Stimulated activated CD8-positive, alpha-beta memory T cell treated with anti-CD3 and anti-CD28 coated beads, Interleukin-4, amount 100 ng/mL, for 1 hour (primary cell): ENCODE data around the gene KCNMA1.

Source experiments
- DNase-seq, 2 donors: peaks; one replicate each; pipeline ENCODE4 v3.0.0-alpha.2; 2020; ENCODE audit warnings: low read depth in 2 of 2, low spot score in 1 of 2

The KCNMA1 gene

DNA sequence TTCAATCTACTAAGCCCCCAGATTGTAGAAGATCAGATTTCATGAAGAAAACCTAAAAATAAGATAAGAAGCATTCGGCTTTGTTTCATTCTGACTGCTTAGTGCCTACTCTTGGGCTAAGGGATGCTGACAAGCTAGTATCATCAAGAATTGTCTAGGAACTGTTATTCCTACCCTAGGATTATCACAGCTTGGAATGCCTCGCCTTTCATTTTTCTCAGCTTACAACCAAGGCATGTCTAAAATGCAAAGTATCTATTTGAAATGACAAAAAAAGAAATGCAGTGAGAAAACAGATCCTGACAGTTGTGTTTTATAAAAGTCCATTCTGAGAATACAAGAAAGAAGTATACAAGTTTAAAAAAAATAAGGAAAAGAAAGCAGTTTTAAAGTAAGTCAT lies 441.0 kb downstream of the KCNMA1 start:
- DNase-seq = no peak

DNA sequence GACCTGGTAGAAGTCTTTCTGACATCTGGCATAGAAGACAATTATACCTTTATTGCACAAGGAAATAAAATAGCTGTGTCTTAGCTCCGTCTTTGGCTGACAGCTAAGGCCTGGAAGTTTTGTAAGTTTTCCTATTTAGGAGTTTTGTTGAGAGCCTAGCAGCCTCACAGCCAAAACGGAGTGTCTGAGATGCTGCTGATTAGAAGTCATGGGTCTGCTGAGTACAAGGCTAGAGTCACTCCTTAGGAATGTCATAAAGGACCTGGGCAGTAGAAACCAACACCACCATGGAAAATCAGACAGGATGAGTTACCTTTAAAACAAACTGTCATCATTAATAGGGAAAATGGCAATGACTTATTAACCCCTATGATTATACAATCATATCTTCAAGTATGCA lies 442.5 kb downstream of the KCNMA1 start:
- no peak for DNase-seq

- DNase-seq = no peak
Measured at GRCh38 chr10:77193001-77193400, 444.6 kb downstream of the KCNMA1 start.

DNA sequence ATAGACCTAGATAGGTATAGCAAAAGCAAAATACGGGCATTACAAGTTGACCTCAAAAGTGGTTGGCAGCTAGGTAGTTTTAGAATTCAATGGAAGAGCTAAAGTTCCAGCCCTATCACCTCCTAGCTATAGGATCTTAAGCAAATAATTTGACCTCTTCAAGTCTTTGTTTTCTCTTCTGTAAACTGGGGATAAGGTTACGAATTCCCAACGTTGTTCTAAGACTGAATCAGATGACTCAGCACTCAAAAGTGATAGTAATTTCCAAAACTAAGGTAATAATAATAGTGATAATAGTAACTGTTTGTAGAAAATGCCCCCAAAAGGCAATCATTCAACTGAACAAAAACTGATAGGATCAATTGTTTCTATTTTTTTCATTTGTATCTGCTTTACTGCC lies 445.2 kb downstream of the KCNMA1 start:
- no peak for DNase-seq

DNA sequence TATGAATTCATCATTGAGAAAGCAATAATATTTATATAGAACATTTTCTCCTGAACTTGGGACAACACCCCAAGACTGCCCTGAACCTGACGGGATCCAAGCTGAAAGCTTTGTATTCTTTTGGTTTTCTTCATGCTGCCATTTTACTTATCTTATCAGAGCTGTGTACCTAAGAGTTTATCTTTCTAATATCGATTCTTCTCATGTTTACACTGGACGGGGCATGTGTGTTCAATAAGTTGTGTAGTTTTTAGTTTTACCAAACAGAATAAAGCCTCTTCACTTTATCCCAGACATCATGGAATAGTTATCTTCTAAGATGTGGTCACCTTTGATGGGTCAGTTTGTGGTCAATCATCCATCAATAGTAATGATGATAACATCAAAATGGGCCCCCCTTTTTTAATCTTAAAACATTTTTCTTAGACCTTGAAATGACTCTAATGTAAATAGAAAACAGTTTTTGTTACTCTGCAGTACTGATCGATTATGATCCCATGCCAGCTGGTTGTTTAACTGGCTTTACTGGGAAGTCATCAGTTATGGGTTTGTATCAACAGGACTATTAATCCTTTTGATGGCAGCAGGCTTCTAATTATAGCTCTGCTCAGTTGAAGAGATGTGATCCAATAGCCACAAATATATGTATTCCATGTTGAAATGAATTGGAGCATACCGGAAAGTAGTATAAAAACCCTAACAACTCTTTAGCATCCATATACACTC lies 446.1 kb downstream of the KCNMA1 start:
- DNase-seq = no peak

GRCh38 chr10:77190291-77190690 lies 447.3 kb downstream of the KCNMA1 start:
- no peak for DNase-seq

- DNase-seq = no peak
Measured at GRCh38 chr10:77189520-77189919, 448.1 kb downstream of the KCNMA1 start.

GRCh38 chr10:77189075-77189474 lies 448.5 kb downstream of the KCNMA1 start:
- DNase-seq = no peak

DNA sequence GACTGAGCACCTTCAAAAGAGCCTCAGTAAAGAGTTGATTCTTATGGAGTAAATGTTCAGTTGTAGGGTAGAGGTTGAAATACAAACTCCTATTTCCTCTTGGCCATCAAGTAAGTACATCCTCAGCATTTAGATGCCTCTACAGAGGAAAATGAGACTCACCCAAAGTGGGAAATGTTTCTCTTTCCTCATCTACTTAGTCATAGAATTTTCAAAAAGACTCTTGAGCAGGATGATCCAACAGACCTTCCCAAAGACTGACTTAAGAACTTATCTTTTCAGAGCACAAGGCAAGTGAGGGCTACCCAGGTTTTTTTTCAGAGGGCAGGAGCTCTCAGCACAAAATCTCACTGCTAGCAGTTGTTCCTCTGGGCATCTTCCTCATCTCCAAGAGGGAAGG lies 449.1 kb downstream of the KCNMA1 start:
- DNase-seq = no peak

- DNase-seq = no peak
Measured at GRCh38 chr10:77188000-77188395, 449.6 kb downstream of the KCNMA1 start.

DNA sequence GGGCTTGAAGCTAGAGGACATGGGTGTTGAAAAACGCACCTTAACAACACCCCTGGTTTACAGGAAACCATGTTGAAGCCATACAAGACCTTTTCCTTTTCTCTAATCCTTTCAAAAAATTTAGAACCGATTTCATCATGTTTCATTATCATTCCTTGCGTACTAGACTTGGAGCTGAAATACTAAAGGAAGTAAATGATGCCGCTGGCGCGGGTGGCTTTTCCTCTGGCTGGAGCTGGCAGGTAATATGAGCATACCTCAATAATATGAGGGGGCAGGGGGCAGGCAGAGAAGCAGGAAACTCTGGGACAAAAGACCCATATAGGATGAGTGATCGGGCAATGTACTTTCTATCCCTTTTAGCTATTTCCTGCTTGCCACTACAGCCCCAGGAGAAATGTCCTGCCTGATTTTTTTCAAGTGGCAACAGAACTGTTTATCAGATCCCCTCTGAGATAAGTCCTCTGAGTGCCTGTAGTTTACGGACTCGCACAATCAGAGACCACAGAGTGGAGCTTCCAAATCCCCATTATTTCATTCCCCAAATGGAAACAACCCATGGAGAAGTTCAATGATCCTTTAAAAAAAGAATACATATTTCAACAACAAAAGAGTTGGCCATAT lies 450.1 kb downstream of the KCNMA1 start:
- DNase-seq = no peak

DNA sequence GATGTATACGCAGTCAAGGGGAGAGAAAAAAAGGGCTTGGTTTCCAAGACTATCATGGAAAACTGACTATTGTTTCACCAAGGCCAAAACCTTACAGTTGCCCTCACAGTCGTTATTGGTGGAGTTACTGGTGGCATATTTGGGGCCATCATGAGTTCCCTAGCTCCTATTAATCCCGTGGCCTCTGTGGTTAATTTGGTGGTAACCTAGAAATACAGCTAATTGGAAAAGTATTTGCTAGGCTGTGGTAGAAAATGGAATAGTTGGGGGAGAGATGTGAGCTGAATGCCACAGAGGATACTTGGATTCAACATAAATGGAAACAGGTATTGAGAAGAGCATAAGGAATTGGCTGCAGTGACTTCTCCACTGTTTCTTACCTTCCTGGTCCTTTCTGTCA lies 450.7 kb downstream of the KCNMA1 start:
- no peak for DNase-seq

DNA sequence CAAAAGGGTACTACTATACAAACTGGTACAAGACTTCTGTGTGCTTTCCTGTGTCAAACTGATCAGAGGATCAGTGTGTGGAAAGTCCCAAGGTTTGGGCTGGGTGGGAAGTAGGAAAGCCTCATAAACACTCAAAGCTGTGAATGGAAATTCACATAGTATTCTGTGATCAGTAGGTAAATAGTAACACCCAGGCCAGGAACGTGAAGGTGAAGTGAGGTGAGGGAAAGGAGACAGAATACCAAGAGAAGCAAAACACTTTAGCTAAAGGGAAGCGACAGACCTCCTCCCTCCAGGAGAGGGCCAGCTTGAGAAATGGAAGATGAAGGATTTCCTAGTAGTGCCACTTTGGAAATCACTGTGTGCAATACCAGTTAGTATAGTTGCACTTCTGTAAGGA lies 451.9 kb downstream of the KCNMA1 start:
- DNase-seq = no peak

DNA sequence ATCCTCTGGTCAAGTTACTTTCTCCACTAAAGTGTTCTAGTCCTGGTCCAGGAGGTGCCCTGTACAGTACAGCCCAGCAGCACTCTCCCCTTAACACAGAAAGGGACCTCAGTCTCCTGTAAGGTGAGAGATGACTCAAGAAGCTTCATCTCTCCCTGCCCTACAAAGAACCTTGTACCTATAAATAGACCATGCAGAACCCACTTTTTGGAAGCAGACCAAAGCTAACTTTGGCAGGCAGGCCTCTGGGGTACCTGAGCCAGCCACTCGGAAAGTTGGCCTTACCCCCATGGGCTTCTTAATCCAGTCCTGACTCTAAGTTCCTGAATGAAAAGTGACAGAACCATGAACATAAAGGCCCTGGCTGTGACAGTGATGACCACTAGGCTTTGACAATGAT lies 454.8 kb downstream of the KCNMA1 start:
- no peak for DNase-seq

DNA sequence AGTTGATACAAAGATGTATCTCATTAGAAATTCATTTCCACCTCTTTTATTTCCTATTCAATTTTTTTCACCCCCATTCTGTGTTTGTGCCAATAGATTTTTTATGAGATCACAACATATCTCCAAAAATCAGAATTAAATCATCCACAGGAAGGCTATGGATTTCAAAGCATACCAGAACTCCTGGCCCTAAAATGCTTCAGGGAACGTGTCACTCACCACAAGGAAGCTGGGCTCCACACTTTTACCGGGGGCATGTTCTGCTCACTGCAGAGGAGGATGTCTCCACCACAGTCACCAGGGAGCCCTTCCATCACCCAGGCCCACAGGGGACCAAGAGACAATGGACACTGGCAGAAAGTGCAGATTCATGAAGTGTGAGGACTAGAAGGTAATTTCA lies 456.8 kb downstream of the KCNMA1 start:
- DNase-seq = no peak

GRCh38 chr10:77180104-77180503 lies 457.5 kb downstream of the KCNMA1 start:
- DNase-seq = no peak

DNA sequence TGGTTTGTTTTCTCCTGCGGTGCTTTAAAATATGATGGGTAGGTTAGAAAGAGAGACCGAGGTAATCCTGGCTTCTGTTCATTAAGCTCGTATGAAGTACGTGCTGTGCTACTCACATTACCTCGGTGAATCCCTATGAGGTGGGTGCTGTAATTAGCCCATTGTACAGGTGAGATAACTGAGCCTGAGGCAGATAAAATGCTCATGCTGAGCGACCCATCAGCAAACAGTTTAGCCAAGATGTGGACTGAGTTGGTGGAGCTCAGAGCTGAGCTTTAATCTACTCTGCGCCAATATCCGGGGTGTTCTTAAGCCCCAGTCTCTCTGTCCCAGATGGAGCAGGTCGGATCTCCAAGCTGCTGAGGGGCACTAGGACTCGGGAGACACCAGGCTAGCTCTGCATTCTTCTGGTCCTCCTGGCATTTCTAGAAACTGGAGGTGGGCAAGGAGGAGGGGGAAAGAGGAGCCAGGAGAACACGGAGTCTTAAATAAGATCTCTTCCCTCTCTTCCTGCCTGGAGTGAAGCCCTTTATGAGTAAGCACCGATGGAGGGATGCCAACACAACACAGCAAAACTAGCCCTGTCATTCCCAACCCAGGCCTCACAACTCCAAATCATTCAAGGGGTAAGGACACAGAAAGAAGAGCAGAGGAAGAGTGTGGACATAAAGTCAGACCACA lies 458.5 kb downstream of the KCNMA1 start:
- no peak for DNase-seq

GRCh38 chr10:77177589-77177988 lies 460.0 kb downstream of the KCNMA1 start:
- DNase-seq = no peak

DNA sequence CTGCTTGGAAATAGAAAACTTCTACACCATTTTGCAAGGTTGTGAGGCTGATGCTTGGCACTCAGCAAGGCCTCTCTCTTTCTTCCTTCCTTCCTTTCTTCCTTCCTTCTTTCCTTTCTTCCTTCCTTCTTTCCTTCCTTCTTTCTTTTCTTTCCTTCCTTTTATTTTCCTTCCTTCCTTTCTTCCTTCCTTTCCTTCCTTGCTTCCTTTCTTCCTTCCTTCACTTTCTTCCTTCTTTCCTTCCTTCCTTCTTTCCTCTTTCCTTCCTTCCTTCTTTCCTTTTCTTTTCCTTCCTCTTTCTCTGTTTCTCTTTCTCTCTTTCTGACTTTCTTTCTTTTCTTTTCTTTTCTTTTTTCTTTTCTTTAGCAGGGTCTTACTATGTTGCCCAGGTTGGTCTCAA lies 460.4 kb downstream of the KCNMA1 start:
- DNase-seq = no peak

DNA sequence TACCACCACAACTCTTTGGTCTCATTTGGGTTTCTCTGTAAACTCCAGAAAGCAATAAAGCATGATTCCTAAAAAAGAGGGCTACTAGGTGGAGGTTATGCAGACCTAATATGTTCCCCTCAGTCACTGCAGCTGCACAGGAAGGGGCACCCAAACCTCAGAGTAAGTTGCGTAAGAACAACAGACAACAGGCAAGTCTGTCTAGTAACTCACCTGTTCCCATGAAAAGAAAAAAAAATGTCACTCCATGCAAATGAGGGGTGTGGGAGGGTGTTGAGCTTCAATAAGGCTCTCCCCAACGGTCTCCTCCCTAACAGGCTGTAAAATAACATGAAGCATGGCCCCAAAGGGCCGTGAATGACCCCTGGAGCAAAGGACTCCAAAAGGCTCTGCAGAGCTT lies 461.4 kb downstream of the KCNMA1 start:
- DNase-seq = no peak

DNA sequence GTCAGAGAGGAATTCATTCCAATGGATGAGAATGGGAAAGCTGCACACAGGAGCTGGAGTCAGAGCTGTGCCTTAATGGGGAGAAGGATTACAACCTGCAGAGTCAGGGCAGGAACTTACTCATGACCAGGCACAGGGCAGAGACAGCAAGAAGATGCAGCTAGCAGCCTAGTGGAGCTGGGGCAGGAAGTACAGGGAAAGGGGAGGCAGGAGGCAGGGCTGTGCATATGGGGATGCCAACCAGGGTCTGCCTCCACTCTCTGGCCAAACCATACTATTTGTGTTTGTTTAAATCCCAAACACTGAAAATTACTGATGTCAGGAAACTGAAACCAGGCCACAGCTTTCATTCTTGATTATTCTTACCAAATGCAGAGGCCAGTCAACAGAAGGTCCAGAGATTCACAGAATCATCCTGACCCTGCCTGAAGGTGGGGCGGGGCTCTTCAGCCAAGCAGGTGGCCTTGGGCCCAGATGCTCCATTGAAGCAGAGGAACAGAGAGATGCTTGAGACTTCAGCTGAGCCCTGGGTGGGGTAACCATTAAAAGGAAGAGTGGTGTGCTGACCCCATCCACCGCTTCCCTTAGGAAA lies 461.9 kb downstream of the KCNMA1 start:
- DNase-seq = no peak
